Loucy (cell line): ENCODE data around the gene MTNR1A.

Experiments
- H2AFZ ChIP-seq: fragments of 200-600 bp; sonication (generic); 2 replicates; pipeline ENCODE4 v1.6.0; 2016; ENCODE audit warnings: antibody characterized with exemption, mild to moderate bottlenecking, low read length, moderate library complexity
- H3F3A ChIP-seq: fragments of 200-600 bp; 2 replicates; pipeline ENCODE4 v1.6.0; 2016; ENCODE audit warnings: antibody characterized with exemption, low read depth, mild to moderate bottlenecking
- H3K27me3 ChIP-seq: fragments of 200-600 bp; sonication (generic); 2 replicates; pipeline ENCODE4 v1.6.1; 2014; ENCODE audit warnings: low read length, mild to moderate bottlenecking; ENCODE audit not compliant: insufficient read depth, poor library complexity, severe bottlenecking
- H3K36me3 ChIP-seq: fragments of 200-600 bp; sonication (generic); 2 replicates; pipeline ENCODE4 v1.6.1; 2016; ENCODE audit warnings: low read length; ENCODE audit not compliant: insufficient read depth
- H3K4me1 ChIP-seq: fragments of 200-600 bp; sonication (generic); 2 replicates; pipeline ENCODE4 v1.5.1; 2014; ENCODE audit warnings: low read length, mild to moderate bottlenecking; ENCODE audit not compliant: insufficient read depth, poor library complexity, severe bottlenecking
- H3K4me2 ChIP-seq: fragments of 200-600 bp; sonication (generic); 2 replicates; pipeline ENCODE4 v1.6.0; 2014; ENCODE audit warnings: antibody characterized with exemption, low read length, low read depth, mild to moderate bottlenecking; ENCODE audit not compliant: poor library complexity, severe bottlenecking
- H3K4me3 ChIP-seq: fragments of 200-600 bp; sonication (generic); 2 replicates; pipeline ENCODE4 v1.5.1; 2014; ENCODE audit warnings: low read length, mild to moderate bottlenecking, mixed read lengths; ENCODE audit not compliant: poor library complexity, severe bottlenecking
- H3K79me2 ChIP-seq: fragments of 200-600 bp; sonication (generic); 2 replicates; pipeline ENCODE4 v1.6.1; 2014; ENCODE audit warnings: low read length; ENCODE audit not compliant: insufficient read depth
- H3K9ac ChIP-seq: fragments of 200-600 bp; sonication (generic); 2 replicates; pipeline ENCODE4 v1.6.0; 2014; ENCODE audit warnings: mild to moderate bottlenecking, low read depth, low read length, moderate library complexity; ENCODE audit not compliant: poor library complexity, severe bottlenecking
- H3K9me2 ChIP-seq: fragments of 200-600 bp; sonication (generic); replicated peaks from 2 replicates; pipeline ENCODE4 v1.6.1; 2016; ENCODE audit warnings: low read depth, low read length, mixed read lengths
- H3K9me3 ChIP-seq: fragments of 200-600 bp; sonication (generic); 2 replicates; pipeline ENCODE4 v1.6.1; 2014; ENCODE audit warnings: mild to moderate bottlenecking, antibody characterized with exemption, low read length, low read depth; ENCODE audit not compliant: insufficient read depth
- H4K20me1 ChIP-seq: fragments of 200-600 bp; sonication (generic); 2 replicates; pipeline ENCODE4 v1.6.0; 2014; ENCODE audit warnings: antibody characterized with exemption, low read length, mild to moderate bottlenecking; ENCODE audit not compliant: insufficient read depth, poor library complexity, severe bottlenecking
- CTCF ChIP-seq: fragments of 200-600 bp; sonication (generic); conservative IDR thresholded peaks from 2 replicates; pipeline ENCODE4 v1.5.1; 2014; ENCODE audit warnings: mild to moderate bottlenecking, antibody characterized with exemption, low read length
- EZH2phosphoT487 ChIP-seq: fragments of 200-600 bp; IDR thresholded peaks from 2 replicates; pipeline ENCODE4 v1.6.1; 2018; ENCODE audit warnings: antibody characterized with exemption, mild to moderate bottlenecking, moderate library complexity, borderline replicate concordance

Gene MTNR1A

GRCh38 chr4:186502231-186502630 lies 53.1 kb downstream of the MTNR1A start:
- Histone ChIP-seq H3K4me2 (no peak overlapping the region), H3K9me2 (no peaks in the 10 kb centered on the region), H3F3A (no peaks in the 10 kb centered on the region), H3K4me3 (no peak overlapping the region), H2AFZ (no peak overlapping the region), H3K9me3 (no peaks in the 10 kb centered on the region; the same call in 1 of the 2 replicates), H3K9ac (no peak overlapping the region), H3K27me3 (no peaks in the 10 kb centered on the region), H3K36me3 (no peaks in the 10 kb centered on the region), H3K79me2 (no peaks in the 10 kb centered on the region), H4K20me1 (no peaks in the 10 kb centered on the region), H3K4me1 (no peaks in the 10 kb centered on the region)
- TF ChIP-seq EZH2phosphoT487: no peak
- no peak for TF ChIP-seq CTCF

GRCh38 chr4:186501554-186501953 lies 53.8 kb downstream of the MTNR1A start:
- no peak overlapping the region for H3K4me3 ChIP-seq
- TF ChIP-seq CTCF: no peak
- TF ChIP-seq EZH2phosphoT487: no peak
- no peak overlapping the region for H3K9ac ChIP-seq
- no peak overlapping the region for H3K4me2 ChIP-seq
- H3K27me3 ChIP-seq: no peaks in the 10 kb centered on the region
- H3K9me2 ChIP-seq: no peaks in the 10 kb centered on the region
- no peaks in the 10 kb centered on the region; the same call in 1 of the 2 replicates for H3K9me3 ChIP-seq
- H4K20me1 ChIP-seq: no peaks in the 10 kb centered on the region
- no peak overlapping the region for H2AFZ ChIP-seq
- H3F3A ChIP-seq: no peaks in the 10 kb centered on the region
- H3K36me3 ChIP-seq: no peaks in the 10 kb centered on the region
- H3K4me1 ChIP-seq: no peaks in the 10 kb centered on the region
- H3K79me2 ChIP-seq: no peaks in the 10 kb centered on the region

- Histone ChIP-seq H4K20me1 (no peaks in the 10 kb centered on the region), H3F3A (no peaks in the 10 kb centered on the region), H3K4me3 (no peak overlapping the region), H3K9ac (no peak overlapping the region), H3K36me3 (no peaks in the 10 kb centered on the region), H2AFZ (no peak overlapping the region), H3K9me3 (peaks cover 3% of the 10 kb centered on the region; the same call in 1 of the 2 replicates), H3K79me2 (no peaks in the 10 kb centered on the region), H3K4me2 (no peak overlapping the region), H3K4me1 (no peaks in the 10 kb centered on the region), H3K27me3 (no peaks in the 10 kb centered on the region), H3K9me2 (no peaks in the 10 kb centered on the region)
- no peak for TF ChIP-seq CTCF
These were observed 54.6 kb downstream of the MTNR1A start for GRCh38 chr4:186500721-186501304.
